Activated CD8-positive, alpha-beta memory T cell treated with anti-CD3 and anti-CD28 coated beads for 24 hours (primary cell): Measurements from ENCODE around the gene PIGV.
"Not testable (repeated sequence)": the region's sequence is repeated elsewhere in the genome, so short reads cannot be mapped to it uniquely, and the experiment has no call there.

Experiments
- DNase-seq: peaks from one replicate; pipeline ENCODE4 v3.0.0-alpha.2; 2020

PIGV gene

DNA sequence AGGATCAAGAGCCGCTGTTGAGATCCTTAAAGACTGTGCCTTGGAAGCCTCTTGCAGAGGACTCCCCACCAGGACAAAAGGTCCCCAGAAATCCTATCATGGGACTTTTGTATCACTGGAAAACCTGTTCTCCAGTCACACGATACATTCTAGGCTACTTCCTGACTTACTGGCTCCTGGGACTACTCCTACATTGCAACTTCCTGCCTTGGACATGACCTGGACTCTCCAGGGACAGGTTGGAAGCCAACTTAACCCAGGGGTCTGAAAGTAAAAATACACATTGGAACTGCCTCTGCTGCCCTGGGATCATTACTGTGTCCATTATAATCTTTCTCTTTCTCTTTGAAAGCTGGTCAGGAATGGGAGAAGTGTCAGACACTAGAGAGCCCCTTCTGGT, 9.9 kb downstream of the PIGV start:
- DNase-seq, result no peak

DNA sequence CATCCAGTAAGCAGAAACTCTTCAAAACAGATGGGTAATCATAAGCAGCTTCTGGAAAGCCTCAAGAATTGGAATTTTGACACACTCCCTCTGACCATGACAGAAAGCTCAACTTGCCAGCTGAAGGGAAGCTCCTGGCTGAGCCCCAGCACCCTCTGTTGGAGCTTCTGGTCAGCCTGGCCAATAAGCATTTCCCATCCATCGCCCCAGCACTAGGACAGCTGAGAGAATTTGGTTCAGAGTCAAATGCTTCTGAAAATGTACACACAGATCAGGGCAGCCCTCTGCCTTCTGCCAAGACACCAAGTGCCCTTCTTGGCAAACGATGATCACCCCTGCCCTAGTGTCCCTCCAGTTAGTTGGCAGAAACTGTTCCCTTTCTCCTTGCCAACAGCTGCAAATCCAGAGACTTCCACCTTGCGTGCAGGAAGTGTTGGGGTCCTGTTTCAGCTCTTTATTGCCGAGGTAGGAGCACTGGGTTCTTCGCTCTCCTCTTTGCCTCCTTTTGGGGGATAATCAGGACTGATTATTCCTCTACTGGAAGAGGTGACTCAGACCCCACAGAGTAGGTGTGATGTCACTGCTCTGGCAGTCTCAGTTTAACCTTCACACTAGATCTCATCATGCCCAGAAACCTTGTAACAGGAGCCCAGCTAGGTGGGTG, 11.9 kb downstream of the PIGV start:
- peak; percentile 75 for DNase-seq

DNA sequence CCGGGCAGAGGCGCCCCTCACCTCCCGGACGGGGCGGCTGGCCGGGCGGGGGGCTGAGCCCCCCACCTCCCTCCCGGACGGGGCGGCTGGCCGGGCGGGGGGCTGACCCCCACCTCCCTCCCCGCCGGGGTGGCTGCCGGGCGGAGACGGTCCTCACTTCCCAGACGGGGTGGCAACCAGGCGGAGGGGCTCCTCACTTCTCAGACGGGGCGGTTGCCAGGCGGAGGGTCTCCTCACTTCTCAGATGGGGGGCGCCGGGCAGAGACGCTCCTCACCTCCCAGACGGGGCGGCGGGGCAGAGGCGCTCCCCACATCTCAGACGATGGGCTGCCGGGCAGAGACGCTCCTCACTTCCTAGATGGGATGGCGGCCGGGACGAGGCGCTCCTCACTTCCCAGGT, 16.2 kb downstream of the PIGV start:
- not testable (repeated sequence) for DNase-seq

DNA sequence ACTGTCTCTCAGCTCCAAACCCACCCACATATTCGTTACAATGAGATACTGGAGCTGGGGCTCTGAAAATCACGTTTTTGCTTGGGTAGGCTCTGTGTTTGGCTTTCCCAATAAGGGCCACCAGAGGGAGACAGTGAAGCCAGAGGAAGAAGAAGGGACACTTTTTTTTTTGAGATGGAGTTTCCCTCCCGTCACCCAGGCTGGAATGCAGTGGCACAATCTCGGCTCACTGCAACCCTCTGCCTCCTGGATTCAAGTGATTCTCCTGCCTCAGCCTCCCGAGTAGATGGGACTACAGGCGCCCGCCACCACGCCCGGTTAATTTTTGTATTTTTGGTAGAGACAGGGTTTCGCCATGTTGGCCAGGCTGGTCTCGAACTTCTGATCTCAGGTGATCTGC, 22.4 kb downstream of the PIGV start:
- DNase-seq, result peak; percentile 84

DNA sequence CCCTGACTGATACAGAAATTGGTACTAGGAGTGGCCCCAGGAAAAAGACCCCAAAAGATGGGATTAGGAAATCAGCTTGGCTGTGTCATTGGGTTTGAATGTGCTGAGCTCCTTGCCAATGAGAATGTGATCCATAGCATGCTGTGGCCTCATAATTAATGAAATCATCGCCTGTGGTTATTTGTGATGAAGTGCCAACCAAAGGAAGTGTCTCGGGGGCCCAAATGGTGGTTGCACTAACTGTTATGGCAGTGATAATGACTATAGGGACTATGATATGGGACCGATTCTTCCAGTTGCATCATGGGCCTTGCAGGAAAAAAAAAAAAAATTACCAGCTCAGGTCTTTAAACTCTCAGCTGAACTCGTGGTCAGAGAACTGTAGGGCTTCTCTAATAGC, 23.3 kb downstream of the PIGV start:
- no peak for DNase-seq

DNA sequence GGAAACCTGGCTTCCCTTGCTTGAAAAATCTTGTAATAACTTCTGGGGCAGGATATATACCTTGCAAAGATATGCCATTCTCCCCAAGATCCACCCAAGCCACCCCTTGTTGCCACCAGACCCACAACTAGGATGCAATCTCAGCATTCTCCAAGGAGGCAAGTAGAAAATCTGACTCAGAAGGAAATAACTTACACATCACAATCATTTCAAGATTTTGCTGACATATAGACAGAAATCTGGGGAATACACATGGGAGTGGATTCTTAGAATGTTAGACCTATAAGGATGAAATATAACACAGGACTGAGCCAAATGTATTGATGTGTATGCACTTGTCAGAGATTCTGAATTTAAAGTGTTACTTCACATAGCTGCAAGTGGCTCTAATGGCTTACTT, 24.0 kb downstream of the PIGV start:
- DNase-seq, result no peak

DNA sequence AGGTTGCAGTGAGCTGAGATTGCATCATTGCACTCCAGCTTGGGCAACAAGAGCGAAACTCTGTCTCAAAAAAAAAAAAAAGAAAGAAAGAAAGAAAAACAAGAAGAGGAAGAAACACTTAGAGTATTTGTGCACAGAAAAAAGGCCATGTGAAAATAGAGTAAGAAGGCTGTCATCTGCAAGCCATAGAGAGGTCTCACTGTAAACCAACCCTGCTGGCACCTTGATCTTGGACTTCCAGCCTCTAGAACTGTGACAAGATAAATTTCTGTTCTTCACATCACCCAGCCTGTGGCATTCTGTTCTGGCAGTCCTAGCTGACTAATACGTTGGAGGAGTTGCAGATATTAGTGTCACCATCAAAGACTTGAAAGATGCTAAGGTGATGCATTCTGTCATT, 26.6 kb downstream of the PIGV start:
- DNase-seq, result no peak

DNA sequence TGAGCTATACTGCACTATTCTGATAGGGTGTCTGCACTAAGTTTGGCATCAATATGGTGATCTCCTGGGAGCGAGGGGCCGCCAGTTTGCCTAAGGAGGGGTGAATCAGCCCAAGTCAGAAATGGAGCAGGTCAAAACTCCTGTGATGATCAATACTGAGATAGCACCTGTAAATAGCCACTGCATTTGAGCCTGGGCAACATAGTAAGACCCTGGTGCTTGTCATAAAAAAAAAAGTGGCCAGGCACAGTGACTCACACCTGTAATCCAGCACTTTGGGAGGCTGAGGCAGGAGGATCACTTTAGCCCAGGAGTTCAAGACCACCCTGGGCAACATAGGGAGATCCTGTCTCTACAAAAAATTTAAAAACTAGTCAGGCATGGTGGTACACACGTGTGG, 27.1 kb downstream of the PIGV start:
- no peak for DNase-seq

DNA sequence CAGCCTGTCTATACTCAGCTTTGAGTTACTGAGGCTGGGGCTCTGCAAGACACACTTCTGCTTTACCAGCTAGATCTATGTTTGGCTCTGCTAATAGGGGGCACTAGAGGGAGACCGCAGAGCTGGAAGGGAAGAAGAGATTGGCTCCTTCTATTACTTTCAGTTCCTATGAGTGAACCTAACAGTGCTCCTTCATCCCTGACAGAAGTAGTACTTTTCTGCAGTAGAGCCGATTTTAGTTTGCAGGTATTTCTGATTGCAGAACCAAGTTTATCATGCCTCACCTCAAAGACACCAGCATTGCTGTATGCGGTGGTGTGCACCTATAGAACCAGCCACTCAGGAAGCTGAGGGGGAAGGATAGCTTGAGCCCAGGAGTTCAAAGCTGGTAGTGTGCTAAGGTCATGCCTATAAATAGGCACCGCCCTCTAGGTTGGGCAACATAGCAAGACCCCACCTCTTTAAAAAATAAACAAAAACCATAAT, 33.1 kb downstream of the PIGV start:
- DNase-seq, result no peak

DNA sequence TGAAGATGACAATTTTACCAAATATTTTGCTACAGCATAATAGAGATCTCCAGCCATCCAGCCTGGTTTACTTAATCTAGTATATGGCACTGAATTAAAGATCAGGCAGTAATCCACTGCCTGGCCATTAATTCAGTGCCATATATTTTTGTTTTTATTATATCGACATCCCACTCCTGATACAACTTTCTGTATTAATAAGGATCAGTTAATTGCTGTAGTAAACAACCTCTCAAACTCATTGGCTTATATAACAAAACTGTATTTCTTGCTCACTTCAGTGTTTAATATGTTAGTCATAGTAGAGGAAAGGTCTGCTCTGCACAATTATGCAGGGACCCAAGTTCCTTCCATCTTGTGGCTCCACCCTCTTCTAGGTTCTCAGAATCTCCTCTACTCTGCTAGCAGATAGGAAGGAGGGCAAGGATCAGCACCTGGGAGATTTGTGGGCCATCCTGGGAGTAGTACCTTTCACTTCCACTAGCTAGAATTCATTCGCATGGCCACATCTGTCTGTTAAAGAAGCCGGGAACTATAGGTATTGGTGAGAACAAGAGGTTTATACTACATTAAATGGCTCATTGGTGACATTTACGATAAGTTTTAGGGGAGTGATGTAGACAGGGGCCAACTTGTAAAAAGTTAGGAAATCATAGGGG, 35.1 kb downstream of the PIGV start:
- DNase-seq, result no peak

DNA sequence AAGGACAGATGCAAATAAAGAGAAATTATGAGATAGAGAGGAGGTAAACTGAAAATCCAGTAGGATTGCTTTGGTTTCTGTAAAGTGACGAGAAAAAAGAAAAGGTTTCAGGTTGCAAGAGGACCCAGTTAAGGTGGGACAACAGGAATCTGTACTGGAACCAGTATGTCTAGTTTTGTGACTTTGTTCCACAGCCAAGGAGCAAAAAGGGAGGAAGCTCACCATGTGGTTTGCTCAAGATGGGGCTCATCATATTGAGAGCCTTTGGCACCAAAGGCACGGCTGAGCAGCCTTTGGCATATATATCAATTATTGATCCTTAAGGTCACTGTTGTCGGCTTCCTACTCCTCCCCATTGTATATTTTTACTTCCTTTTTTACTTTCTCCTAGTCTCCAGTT, 37.0 kb downstream of the PIGV start:
- no peak for DNase-seq

DNA sequence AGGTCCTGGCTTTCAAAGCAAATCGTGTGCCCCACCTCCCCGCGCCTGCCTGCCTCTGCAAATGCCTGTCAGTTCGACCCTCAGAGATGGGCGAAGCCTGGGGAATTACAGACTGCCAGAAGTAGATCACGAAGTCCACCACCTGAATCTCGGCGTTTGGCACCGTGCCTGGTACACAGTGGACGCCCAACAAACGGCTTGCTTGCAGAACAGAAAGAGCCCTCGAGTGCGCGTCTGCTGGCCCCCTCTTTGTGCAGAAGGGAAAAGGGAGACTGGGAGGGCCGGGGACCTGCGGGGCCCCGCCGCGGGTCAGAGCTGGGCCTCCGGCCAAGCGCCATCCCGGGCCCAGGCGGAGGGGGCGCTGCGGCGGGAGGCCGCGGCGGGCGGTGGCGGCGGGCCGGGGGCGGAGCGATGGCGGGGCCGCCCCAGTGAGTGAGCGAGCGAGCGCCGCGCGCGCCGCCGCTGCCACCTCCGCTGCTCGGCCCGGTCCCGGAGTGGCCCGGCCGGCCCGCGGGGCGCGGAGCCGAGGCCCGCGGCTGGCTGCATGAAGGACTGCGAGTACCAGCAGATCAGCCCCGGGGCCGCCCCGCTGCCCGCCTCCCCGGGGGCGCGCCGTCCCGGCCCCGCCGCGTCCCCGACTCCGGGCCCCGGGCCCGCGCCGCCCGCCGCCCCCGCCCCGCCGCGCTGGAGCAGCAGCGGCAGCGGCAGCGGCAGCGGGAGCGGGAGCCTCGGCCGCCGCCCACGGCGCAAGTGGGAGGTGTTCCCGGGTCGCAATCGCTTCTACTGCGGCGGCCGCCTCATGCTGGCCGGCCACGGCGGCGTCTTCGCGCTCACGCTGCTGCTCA, 38.7 kb downstream of the PIGV start, which contains the start of gene ZDHHC18:
Gene ZDHHC18, plus strand, starts transcription at position 428 of the 845 bp plus-strand sequence. Its CDS starts 117 bp downstream, at position 545.
- peak; percentile 91 for DNase-seq

DNA sequence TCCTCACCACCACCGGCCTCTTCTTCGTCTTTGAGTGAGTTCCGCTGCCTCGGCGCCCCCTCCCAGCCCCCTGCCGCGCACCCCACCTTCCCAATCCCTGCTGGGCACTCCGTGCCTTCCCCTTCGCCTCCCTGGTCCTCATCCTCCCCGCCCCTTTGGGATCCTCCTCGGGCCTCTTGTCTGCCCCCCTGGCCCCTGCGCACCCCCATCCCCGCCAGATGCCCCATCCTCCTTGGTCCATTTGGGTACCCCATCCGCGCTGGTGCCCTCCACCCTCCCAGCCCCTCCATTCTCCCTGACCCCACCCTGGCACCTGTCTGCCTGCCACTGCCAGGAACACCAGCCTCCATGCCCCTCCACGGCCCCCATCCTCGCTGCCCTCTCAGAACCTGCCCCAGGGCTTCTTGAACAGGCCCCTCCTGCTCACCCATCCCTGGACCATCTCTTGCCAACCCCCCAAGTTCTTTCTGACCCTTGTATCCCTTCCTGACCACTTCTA, 39.4 kb downstream of the PIGV start:
- peak; percentile 68 for DNase-seq

DNA sequence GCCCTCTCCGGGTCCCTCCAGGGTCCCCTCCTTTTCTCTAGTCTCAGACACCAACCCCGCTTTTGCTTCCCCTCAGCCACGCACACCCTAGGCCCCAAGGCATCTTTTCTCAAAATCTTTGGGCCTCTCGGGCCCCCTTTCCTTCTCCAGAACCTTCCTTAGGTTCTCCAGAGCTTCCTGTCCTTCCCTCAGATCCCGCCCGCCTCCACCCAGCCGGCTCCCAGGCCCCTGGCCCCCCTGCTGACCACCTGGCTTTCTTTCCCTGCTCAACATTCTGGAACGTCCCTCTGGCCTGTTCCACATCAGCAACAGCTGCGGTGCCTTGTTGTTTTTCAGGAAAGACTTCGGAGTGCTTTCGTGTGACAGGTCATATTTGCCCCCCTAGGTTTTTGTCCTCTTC, 39.9 kb downstream of the PIGV start:
- no peak for DNase-seq

DNA sequence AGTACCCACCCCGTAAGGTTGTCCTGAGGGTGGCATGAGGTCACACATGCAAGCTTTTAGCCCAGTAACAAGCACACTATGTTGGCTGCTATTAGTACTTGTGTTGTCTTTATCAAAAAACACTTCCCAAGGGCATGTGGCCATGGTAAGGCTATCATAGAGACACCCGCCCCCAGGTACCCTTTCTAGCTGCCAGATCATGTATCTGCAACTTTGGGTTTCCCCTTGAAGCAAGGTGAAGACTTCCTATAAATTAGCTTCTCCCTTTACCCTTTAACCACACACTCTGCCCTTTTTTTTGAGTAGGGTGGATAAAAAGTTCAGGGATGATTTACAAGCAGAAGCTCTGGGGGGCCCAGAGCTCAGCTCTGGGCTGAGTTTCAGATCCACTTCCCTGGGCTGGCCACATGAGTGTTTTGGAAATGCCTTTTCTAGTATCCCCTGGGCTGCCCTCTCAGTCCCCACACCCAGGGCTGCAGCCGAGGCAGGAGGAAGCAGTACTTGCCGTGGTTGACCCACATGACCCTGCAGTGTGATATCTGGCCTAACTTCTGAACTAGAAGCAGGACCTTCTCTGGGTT, 40.8 kb downstream of the PIGV start:
- no peak for DNase-seq

DNA sequence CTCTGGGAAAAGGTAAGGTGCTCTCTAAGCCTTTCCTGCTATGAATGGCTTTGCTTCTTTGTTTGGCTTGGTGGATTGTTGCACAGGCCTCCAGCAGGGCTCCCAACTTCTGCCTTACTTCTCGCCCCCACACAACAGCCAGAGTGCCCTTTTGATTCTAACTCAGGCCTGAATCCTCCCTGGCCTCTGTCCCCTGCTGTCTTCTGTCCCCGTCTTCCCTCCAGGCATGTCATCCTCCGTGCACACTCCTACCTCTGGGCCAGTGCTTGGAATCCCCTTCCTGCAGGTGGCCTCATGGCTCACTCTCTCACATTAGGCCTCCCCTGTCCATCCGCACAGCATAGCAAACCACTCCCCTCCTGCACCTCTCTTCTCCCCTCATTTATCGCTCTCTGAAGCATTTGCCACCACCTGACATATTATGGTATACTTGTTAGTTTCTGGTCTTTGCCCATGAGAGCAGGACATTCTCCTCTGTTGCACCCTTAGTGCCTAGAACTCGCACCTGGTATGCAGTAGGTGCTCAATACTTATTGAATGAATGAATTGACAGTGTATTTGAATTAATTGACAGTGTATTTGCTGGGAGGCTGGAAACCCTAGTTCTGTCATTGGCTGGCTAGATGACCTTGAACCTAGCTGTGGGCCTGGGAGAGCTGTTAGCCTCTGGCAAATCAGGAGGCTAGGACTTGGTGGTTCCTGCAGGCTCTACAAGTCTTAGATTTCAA, 41.6 kb downstream of the PIGV start:
- no peak for DNase-seq

DNA sequence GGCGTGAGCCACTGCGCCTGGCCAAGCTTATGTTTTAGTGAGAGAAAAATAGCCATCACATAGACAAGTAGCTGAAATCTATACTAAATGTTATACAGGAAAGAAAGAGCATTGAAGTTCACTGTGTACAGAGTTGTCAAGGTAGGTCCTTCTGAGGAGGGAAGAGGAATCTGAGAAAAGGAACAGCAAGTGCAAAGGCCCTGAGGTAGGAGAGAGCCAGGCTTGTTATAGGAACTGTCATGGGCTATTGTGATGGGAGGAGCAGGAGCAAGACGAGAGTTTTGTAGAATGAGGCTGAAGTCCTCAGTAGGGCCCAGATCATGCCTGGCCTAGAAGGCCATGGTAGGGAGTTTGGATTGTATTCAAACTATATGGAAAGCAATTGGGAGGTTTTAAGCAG, 43.3 kb downstream of the PIGV start:
- no peak for DNase-seq

DNA sequence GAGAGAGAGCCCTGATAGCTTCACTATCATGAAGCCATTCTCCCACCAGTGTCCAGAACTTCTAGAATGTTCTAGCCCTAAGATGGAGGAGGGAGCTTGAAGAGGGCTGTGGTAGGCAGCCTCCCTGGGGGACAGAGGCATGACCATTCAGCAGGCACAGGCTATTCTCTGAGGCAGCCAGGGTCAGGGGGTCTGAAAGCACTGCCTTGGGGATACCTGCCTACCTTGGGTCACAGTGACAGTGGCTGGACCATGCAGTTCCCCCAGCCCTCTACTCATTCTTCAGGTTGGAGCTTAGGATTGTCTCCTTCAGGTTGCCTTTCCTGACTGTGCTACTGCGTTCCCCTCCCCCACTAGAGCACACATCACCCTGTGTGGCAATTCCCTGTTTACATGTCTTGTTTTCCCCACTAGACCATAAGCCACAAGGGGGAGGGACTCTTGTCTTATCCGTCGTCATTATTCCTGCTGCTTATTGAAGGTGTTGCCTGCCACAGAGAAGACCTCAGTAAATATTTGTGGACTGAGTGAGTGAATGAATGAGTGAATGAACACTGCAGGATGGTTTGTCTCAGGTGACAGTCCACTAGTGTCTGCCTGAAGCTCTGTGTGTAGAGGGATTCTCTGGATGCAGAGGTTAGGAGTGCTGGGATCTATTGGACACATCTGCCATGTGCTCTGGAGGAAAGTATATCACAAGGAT, 43.9 kb downstream of the PIGV start:
- no peak for DNase-seq

DNA sequence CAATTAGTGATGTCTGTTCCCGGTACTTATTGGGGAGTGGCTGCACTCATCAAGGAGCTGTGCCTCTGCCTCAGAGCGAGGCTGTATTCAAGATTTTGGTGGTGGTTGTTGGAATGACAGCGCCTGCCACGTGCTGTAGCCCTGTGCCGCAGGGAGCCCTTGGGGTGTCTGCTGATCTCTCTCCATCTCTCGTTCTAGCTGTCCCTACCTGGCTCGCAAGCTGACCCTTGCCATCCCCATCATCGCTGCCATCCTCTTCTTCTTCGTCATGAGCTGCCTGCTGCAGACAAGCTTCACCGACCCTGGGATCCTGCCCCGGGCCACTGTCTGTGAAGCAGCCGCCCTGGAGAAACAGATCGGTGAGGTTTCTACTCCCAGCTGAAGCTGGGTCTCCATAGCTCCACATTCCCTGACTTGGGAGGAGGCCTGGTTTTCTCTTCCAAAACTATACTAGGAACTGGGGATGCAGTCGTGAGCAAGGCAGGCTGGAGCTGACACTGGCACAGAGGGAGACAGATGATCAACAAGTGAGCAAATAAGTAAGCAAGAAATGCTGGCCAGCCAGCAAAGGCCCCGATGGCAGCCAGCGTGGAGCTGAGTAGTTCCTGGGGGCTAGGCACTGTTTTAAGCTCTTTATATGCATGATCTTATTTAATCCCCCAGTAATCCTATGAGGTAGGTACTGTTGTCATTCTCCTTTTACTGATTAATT, 44.7 kb downstream of the PIGV start:
- no peak for DNase-seq

DNA sequence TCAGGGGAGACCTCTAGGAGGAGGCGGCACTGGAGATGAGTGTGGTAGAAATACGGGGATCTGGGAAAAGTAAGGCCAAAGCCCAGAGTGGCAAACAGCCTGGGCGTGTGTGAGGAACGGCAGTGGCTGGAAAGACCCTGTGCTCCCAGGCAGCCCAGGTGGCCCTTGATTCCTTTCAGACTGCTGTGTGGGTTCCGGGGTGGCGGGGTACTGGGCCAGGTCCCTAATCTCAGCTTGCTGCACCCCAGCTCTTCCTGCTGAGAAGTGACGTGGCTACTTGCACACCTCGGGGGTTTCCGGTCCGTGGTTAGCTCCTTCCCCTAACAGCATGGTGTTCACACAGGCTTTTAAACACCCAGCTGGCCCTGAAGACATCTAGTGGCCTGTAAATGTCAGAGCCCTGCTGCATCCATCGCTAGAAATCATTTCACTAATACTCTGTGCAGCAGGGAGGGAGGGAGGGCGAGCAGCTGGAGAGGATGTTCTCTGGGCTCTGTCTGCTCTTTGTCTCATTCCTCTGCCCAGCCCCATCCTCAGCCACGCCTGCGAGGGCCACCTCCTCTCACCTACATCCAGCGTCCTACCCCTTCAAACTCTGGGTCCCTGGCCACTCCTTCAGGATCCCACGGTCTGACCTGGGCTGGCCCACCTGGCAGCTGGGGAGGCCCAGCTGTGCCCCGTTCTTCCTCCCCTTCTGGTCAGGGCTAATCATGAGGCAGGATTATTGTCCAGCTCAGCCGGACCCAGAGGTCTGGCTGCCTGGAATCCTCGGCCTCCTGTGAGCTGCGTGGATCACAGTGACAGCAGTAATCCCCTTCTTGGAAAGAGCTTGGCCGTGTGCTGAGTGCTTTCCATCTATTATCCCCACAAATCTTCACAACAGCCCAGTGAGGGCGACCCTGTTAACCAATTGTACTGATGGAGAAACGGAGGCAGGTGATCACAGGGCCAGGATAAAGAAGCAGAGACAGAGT, 46.0 kb downstream of the PIGV start:
- peak; percentile 86 for DNase-seq
